IMR-90 (cell line): ENCODE results near the gene C14orf93. TPM values are rescaled to one million over a fixed set of nuclear protein-coding genes. Genes with fewer than 3 reads are reported as not detected.

ENCODE experiments used
- ATAC-seq: fragments of 200-7000 bp; cut with Tn5 transposase; 2 replicates; pipeline ENCODE4 v1.9.1; 2020; ENCODE audit warnings: low read depth, mild to moderate bottlenecking, moderate library complexity
- BruUV-seq: library from RNA; stranded (reverse); fragments of 400-500 nt; replicated peaks from 2 replicates; lab custom pipeline; 2021; lab: Mats Ljungman, UMichigan
- CTCF ChIA-PET: fragments of 300-600 bp; formaldehyde crosslinking; extraction: SDS; loops from one replicate; lab custom pipeline; 2021; ENCODE audit warnings: antibody characterized with exemption; lab: Yijun Ruan, JAX
- POLR2A ChIA-PET: fragments of 300-600 bp; sonication (Branson Sonifier 250); formaldehyde crosslinking; loops from one replicate; lab custom pipeline; 2022; ENCODE audit warnings: antibody characterized with exemption; ENCODE audit not compliant: unreplicated experiment; lab: Charles Lee
- DNase-seq: peaks from one replicate; pipeline ENCODE4 v3.0.0; 2013
- H2AFZ ChIP-seq: replicated peaks from 2 replicates; pipeline ENCODE3; 2013; ENCODE audit warnings: low read length, mild to moderate bottlenecking; ENCODE audit not compliant: poor library complexity
- H2AK5ac ChIP-seq: 2 replicates; pipeline ENCODE4 v1.6.1; 2013; ENCODE audit warnings: low read depth, low read length, inconsistent platforms
- H2AK9ac ChIP-seq: replicated peaks from 2 replicates; pipeline ENCODE3; 2013; ENCODE audit warnings: mild to moderate bottlenecking, low read depth, low read length, moderate library complexity; ENCODE audit not compliant: poor library complexity
- H2BK120ac ChIP-seq: 2 replicates; pipeline ENCODE4 v1.6.1; 2013; ENCODE audit warnings: low read depth, low read length, inconsistent platforms
- H2BK15ac ChIP-seq: 3 replicates; pipeline ENCODE4 v1.6.1; 2013; ENCODE audit warnings: low read depth, low read length, inconsistent platforms
- H2BK20ac ChIP-seq: 2 replicates; pipeline ENCODE4 v1.6.1; 2013; ENCODE audit warnings: low read depth, mild to moderate bottlenecking, inconsistent platforms, low read length, moderate library complexity
- H2BK5ac ChIP-seq: 2 replicates; pipeline ENCODE4 v1.6.1; 2013; ENCODE audit warnings: mild to moderate bottlenecking, low read depth, low read length, inconsistent platforms; ENCODE audit not compliant: poor library complexity, severe bottlenecking
- H3K14ac ChIP-seq: replicated peaks from 2 replicates; pipeline ENCODE4 v1.6.1; 2013; ENCODE audit warnings: low read depth, low read length, inconsistent platforms
- H3K18ac ChIP-seq: 2 replicates; pipeline ENCODE4 v1.6.1; 2013; ENCODE audit warnings: low read depth, low read length, control low read depth
- H3K23ac ChIP-seq: 2 replicates; pipeline ENCODE4 v1.6.1; 2013; ENCODE audit warnings: low read depth, low read length, inconsistent platforms
- H3K27ac ChIP-seq: 2 replicates; pipeline ENCODE4 v1.5.1; 2013; ENCODE audit warnings: mild to moderate bottlenecking, control low read depth, low read length; ENCODE audit not compliant: insufficient read depth
- H3K27me3 ChIP-seq: 2 replicates; pipeline ENCODE4 v1.6.1; 2013; ENCODE audit warnings: low read length; ENCODE audit not compliant: control insufficient read depth, insufficient read depth
- H3K36me3 ChIP-seq: 2 replicates; pipeline ENCODE4 v1.6.1; 2013; ENCODE audit warnings: low read length, mixed read lengths; ENCODE audit not compliant: control insufficient read depth, insufficient read depth
- H3K4ac ChIP-seq: 2 replicates; pipeline ENCODE4 v1.6.1; 2013; ENCODE audit warnings: low read depth, low read length, inconsistent platforms
- H3K4me1 ChIP-seq: 2 replicates; pipeline ENCODE4 v1.6.1; 2013; ENCODE audit warnings: low read length, mixed read lengths; ENCODE audit not compliant: control insufficient read depth, insufficient read depth
- H3K4me2 ChIP-seq: 2 replicates; pipeline ENCODE4 v1.6.1; 2013; ENCODE audit warnings: low read depth, mild to moderate bottlenecking, control low read depth, low read length, moderate library complexity
- H3K4me3 ChIP-seq: 2 replicates; pipeline ENCODE4 v1.5.1; 2013; ENCODE audit warnings: low read depth, mild to moderate bottlenecking, control low read depth, low read length, moderate library complexity; ENCODE audit not compliant: insufficient read depth
- H3K56ac ChIP-seq: 2 replicates; pipeline ENCODE4 v1.6.1; 2013; ENCODE audit warnings: low read length, inconsistent platforms; ENCODE audit not compliant: insufficient read depth; ENCODE audit errors: extremely low read depth
- H3K79me1 ChIP-seq, 2 experiments: 2 replicates each; pipeline ENCODE4 v1.6.1; 2013; ENCODE audit warnings: low read length in 2 of 2, inconsistent platforms in 1 of 2, low read depth in 1 of 2
- H3K9ac ChIP-seq: 2 replicates; pipeline ENCODE4 v1.6.1; 2013; ENCODE audit warnings: low read depth, low read length, control low read depth
- H3K9me1 ChIP-seq: 2 replicates; pipeline ENCODE4 v1.6.1; 2013; ENCODE audit warnings: low read length, inconsistent platforms; ENCODE audit not compliant: insufficient read depth
- H3K9me3 ChIP-seq: 2 replicates; pipeline ENCODE4 v1.6.1; 2013; ENCODE audit warnings: low read length; ENCODE audit not compliant: control insufficient read depth, insufficient read depth
- H4K20me1 ChIP-seq: 2 replicates; pipeline ENCODE4 v1.6.1; 2013; ENCODE audit warnings: low read length, inconsistent platforms; ENCODE audit not compliant: insufficient read depth
- H4K5ac ChIP-seq: 2 replicates; pipeline ENCODE4 v1.6.1; 2013; ENCODE audit warnings: mild to moderate bottlenecking, low read depth, low read length, control low read depth
- H4K8ac ChIP-seq, 2 experiments: 2 replicates each; pipeline ENCODE4 v1.6.1; 2013; ENCODE audit warnings: low read depth in 2 of 2, low read length in 2 of 2, control low read depth in 1 of 2, inconsistent platforms in 1 of 2
- H4K91ac ChIP-seq: 2 replicates; pipeline ENCODE4 v1.6.1; 2013; ENCODE audit warnings: low read depth, low read length, inconsistent platforms; ENCODE audit not compliant: insufficient read depth
- CHD1 ChIP-seq: IDR thresholded peaks from 2 replicates; pipeline ENCODE4 v1.6.1; 2012; ENCODE audit warnings: low read depth, low read length, improper control_type of control experiment
- ELK1 ChIP-seq: fragments of 150-350 bp; IDR thresholded peaks from 2 replicates; pipeline ENCODE4 v1.6.1; 2016; ENCODE audit warnings: low read depth, mild to moderate bottlenecking, low read length, moderate library complexity, borderline replicate concordance
- NFE2L2 ChIP-seq: fragments of 150-350 bp; IDR thresholded peaks from 2 replicates; pipeline ENCODE4 v1.6.1; 2016; ENCODE audit warnings: low read depth, mild to moderate bottlenecking, low read length
- POLR2A ChIP-seq: IDR thresholded peaks from 2 replicates; pipeline ENCODE4 v1.6.1; 2012; ENCODE audit warnings: mild to moderate bottlenecking, low read depth, low read length
- WGBS, 2 experiments: methylation state at CpG; one replicate each; pipeline versions ENCODE4 v1.1.5 to v1.1.7; 2013; ENCODE audit warnings: missing lambda C conversion rate in 2 of 2; ENCODE audit not compliant: insufficient read length in 1 of 2; ENCODE audit errors: extremely low coverage in 2 of 2; 5-methylcytosine and 5-hydroxymethylcytosine counted together
- dilution Hi-C: fragments of 300-500 bp; cut with HindIII; formaldehyde crosslinking; loops from one replicate; pipeline ENCODE4 v1.14.3; 2018; ENCODE audit warnings: low sequenced_read_pairs; ENCODE audit not compliant: unreplicated experiment
- in situ Hi-C: fragments of 300-500 bp; cut with MboI; formaldehyde crosslinking; loops from 3 replicates; pipeline ENCODE4 v1.14.3; 2019; ENCODE audit warnings: low sequenced_read_pairs, inconsistent platforms, mixed read lengths
- intact Hi-C: fragments of 100-400 bp; cut with micrococcal nuclease; formaldehyde crosslinking; loops from 2 replicates; pipeline ENCODE4 v1.10.0; 2022
- polyA plus RNA-seq, 3 experiments: library from polyadenylated mRNA; depleted of rRNA; stranded (reverse); fragments of >200 nt; gene quantifications; 2 replicates each; pipeline ENCODE4 v1.2.3, GENCODE V29; 2012; ENCODE audit warnings: low replicate concordance in 1 of 3
- total RNA-seq: library from RNA; depleted of rRNA; stranded (reverse); fragments of >200 nt; gene quantifications from 2 replicates; pipeline ENCODE4 v1.2.3, GENCODE V29; 2012

The C14orf93 gene
- total and polyA plus RNA-seq, 2 of the 4 experiments (the other 2 are of a cell fraction), result 5.4 to 5.7 TPM

- in situ Hi-C loops (no loop called here), intact Hi-C loops (no loop called here), dilution Hi-C loops (no loop called here)
- Histone ChIP-seq H3K14ac (no peak overlapping the region), H2BK120ac (no peak overlapping the region), H3K4me1 (peaks cover 7% of the 10 kb centered on the region), H4K8ac (no peak overlapping the region), H4K5ac (no peak overlapping the region), H3K9ac (no peak overlapping the region), H3K4me3 (no peak overlapping the region), H2AFZ (no peak overlapping the region), H3K18ac (no peak overlapping the region), H3K9me1 (no peaks in the 10 kb centered on the region), H2BK20ac (no peak overlapping the region), H3K27ac (no peak overlapping the region), H2AK9ac (no peak overlapping the region), H3K9me3 (no peaks in the 10 kb centered on the region), H3K79me1 (peaks cover 21 to 39% of the 10 kb centered on the region in 2 experiments), H2BK5ac (no peak overlapping the region), H3K56ac (no peak overlapping the region), H3K23ac (no peak overlapping the region), H3K36me3 (peaks cover 41% of the 10 kb centered on the region), H3K4ac (no peak overlapping the region), H4K20me1 (peaks cover 23% of the 10 kb centered on the region; the same call in 1 of the 2 replicates), H3K4me2 (no peak overlapping the region), H2BK15ac (no peak overlapping the region), H3K27me3 (no peaks in the 10 kb centered on the region), H4K91ac (no peak overlapping the region), H2AK5ac (no peak overlapping the region)
- TF ChIP-seq CHD1 (no peak), POLR2A (no peak), NFE2L2 (no peak), ELK1 (no peak)
- ATAC-seq (no peak), DNase-seq (no peak)
- CTCF ChIA-PET, result no interaction called here
- POLR2A ChIA-PET, result no interaction called here
- BruUV-seq, result no TSS peak
- WGBS, 2 experiments, result no CpG with 5 or more reads among the region's 1 CpG
These were observed 38.8 kb downstream of the C14orf93 start for GRCh38 chr14:22971152-22971551.
